SK-N-SH treated with all-trans-retinoic acid at 6 μM for 48 hours (cell line): ENCODE results near the gene CCNJL.

ENCODE experiments used
- ARNTL ChIP-seq: fragments of 450-650 bp; formaldehyde crosslinking; IDR thresholded peaks from 2 replicates; pipeline ENCODE4 v1.5.0; 2020; ENCODE audit warnings: low read depth, mild to moderate bottlenecking, moderate library complexity, borderline replicate concordance
- BACH2 ChIP-seq: fragments of 250-450 bp; sonication (Bioruptor Pico); IDR thresholded peaks from 2 replicates; pipeline ENCODE4 v1.9.0; 2021; ENCODE audit warnings: mild to moderate bottlenecking, borderline replicate concordance
- GLIS3 ChIP-seq: fragments of 250-450 bp; sonication (Bioruptor Pico); IDR thresholded peaks from 2 replicates; pipeline ENCODE4 v1.5.0; 2020; ENCODE audit warnings: mild to moderate bottlenecking, moderate library complexity
- PATZ1 ChIP-seq: fragments of 250-450 bp; sonication (Bioruptor Pico); IDR thresholded peaks from 2 replicates; pipeline ENCODE4 v1.8.0; 2020; ENCODE audit warnings: mild to moderate bottlenecking, moderate library complexity, borderline replicate concordance
- RARB ChIP-seq: fragments of 250-450 bp; sonication (Bioruptor Pico); IDR thresholded peaks from 2 replicates; pipeline ENCODE4 v1.8.0; 2021; ENCODE audit warnings: mild to moderate bottlenecking, moderate library complexity
- TOX ChIP-seq: fragments of 250-450 bp; sonication (Bioruptor Pico); IDR thresholded peaks from 2 replicates; pipeline ENCODE4 v1.8.0; 2021; ENCODE audit warnings: mild to moderate bottlenecking, moderate library complexity, borderline replicate concordance
- TSHZ2 ChIP-seq: fragments of 250-450 bp; sonication (Bioruptor Pico); IDR thresholded peaks from 2 replicates; pipeline ENCODE4 v1.5.0; 2020; ENCODE audit warnings: mild to moderate bottlenecking, moderate library complexity
- ZC3H10 ChIP-seq: fragments of 250-450 bp; sonication (Bioruptor Pico); IDR thresholded peaks from 2 replicates; pipeline ENCODE4 v1.5.1; 2021; ENCODE audit warnings: mild to moderate bottlenecking, moderate library complexity
- ZFP3 ChIP-seq: fragments of 250-450 bp; sonication (Bioruptor Pico); IDR thresholded peaks from 2 replicates; pipeline ENCODE4 v1.5.0; 2020; ENCODE audit warnings: mild to moderate bottlenecking, moderate library complexity
- TF ChIP-seq, protein P1 (sequence below): fragments of 250-450 bp; sonication (Bioruptor Pico); IDR thresholded peaks from 2 replicates; pipeline ENCODE4 v1.5.1; 2020; ENCODE audit warnings: low read depth, mild to moderate bottlenecking, moderate library complexity

- TF ChIP-seq BACH2 (CRISPR knock-in tag) (no peak), PATZ1 (CRISPR knock-in tag) (no peak), RARB (no peak), GLIS3 (CRISPR knock-in tag) (no peak), TSHZ2 (CRISPR knock-in tag) (no peak), ZFP3 (CRISPR knock-in tag) (no peak), TOX (CRISPR knock-in tag) (no peak), ZC3H10 (no peak), ARNTL (CRISPR knock-in tag) (no peak)
- TF ChIP-seq, protein P1, sequence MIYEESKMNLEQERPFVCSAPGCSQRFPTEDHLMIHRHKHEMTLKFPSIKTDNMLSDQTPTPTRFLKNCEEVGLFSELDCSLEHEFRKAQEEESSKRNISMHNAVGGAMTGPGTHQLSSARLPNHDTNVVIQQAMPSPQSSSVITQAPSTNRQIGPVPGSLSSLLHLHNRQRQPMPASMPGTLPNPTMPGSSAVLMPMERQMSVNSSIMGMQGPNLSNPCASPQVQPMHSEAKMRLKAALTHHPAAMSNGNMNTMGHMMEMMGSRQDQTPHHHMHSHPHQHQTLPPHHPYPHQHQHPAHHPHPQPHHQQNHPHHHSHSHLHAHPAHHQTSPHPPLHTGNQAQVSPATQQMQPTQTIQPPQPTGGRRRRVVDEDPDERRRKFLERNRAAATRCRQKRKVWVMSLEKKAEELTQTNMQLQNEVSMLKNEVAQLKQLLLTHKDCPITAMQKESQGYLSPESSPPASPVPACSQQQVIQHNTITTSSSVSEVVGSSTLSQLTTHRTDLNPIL, result no peak
These were observed 41.0 kb upstream of the CCNJL start for GRCh38 chr5:160353379-160353778.
